Kidney (tissue), 14 donors: ENCODE data around the gene ECE1. TPM values are rescaled to one million over a fixed set of nuclear protein-coding genes. Genes with fewer than 3 reads are reported as not detected.

Source experiments
- DNase-seq, 5 donors: peaks; one replicate each; pipeline ENCODE4 v3.0.0-alpha.2; 2013 to 2020
- FAIRE-seq: peaks from 2 replicates; lab custom pipeline; 2012; peaks lifted over from hg19 to GRCh38; lab: Jason Lieb, UNC
- H3K27ac ChIP-seq, 2 donors: one replicate each; pipeline ENCODE4 v1.7.0; 2013; ENCODE audit warnings: low read depth in 2 of 2, low read length in 2 of 2, inconsistent platforms in 1 of 2
- H3K27me3 ChIP-seq: one replicate; pipeline ENCODE4 v1.7.1; 2013; ENCODE audit warnings: low read length, inconsistent platforms; ENCODE audit not compliant: control insufficient read depth, insufficient read depth
- H3K36me3 ChIP-seq, 3 donors: one replicate each; pipeline versions ENCODE4 v1.7.0 to v1.7.1; 2013; ENCODE audit warnings: low read length in 3 of 3, control low read depth in 1 of 3, inconsistent platforms in 1 of 3; ENCODE audit not compliant: insufficient read depth in 3 of 3, control insufficient read depth in 2 of 3
- H3K4me1 ChIP-seq, 3 donors: one replicate each; pipeline versions ENCODE4 v1.7.0 to v1.7.1; 2013; ENCODE audit warnings: low read length in 3 of 3, inconsistent platforms in 1 of 3, low read depth in 1 of 3; ENCODE audit not compliant: control insufficient read depth in 2 of 3, insufficient read depth in 2 of 3
- H3K4me3 ChIP-seq, 3 donors: one replicate each; pipeline versions ENCODE4 v1.7.0 to v1.8.1; 2013; ENCODE audit warnings: low read length in 3 of 3, control low read depth in 1 of 3, inconsistent platforms in 1 of 3
- H3K9ac ChIP-seq, 3 donors: one replicate each; pipeline versions ENCODE4 v1.7.0 to v1.7.1; 2013; ENCODE audit warnings: low read length in 3 of 3, control low read depth in 1 of 3, inconsistent platforms in 1 of 3
- H3K9me3 ChIP-seq, 3 donors: one replicate each; pipeline versions ENCODE4 v1.7.0 to v1.7.1; 2013; ENCODE audit warnings: low read length in 3 of 3, control low read depth in 1 of 3, inconsistent platforms in 1 of 3; ENCODE audit not compliant: control insufficient read depth in 2 of 3, insufficient read depth in 1 of 3
- intact Hi-C: fragments of 100-400 bp; cut with DNase I; formaldehyde crosslinking; loops from one replicate; pipeline ENCODE4 v1.11.1; 2022
- polyA plus RNA-seq: library from polyadenylated mRNA; stranded (reverse); fragments of 350-450 nt; fragmentation: Illumina TruSeq; extraction: RNeasy Lipid Tissue Mini Kit (QIAGEN cat#74804); gene quantifications from one replicate; pipeline ENCODE4 v1.2.3, GENCODE V29; 2014; ENCODE audit warnings: low read depth, low replicate concordance; ENCODE audit not compliant: insufficient read depth
- total RNA-seq: library from RNA; stranded (reverse); fragmentation: NEBNext Ultra II Directional; extraction: Animal tissue kit (Norgen Biotek cat#: 25700); gene quantifications from one replicate; pipeline ENCODE4 v1.2.1, GENCODE V29; 2021
- TF ChIP-seq, protein P1 (sequence below): IDR thresholded peaks from 3 replicates; pipeline ENCODE4 v1.5.1; 2012; ENCODE audit warnings: mild to moderate bottlenecking, moderate library complexity, borderline replicate concordance; ENCODE audit not compliant: insufficient read depth; ENCODE audit errors: extremely low read depth
- donor health status: control.
- donor health status: control.
- donor health status: control.
- donor health status: control.
- donor health status: control.
- donor health status: DM: yes; HTN: yes; CAD: no.
- donor health status: Normal renal cell carcinoma (clear cell type).

Gene ECE1
- total and polyA plus RNA-seq, 2 donors from 2014 or later = 30.8 to 128 TPM

DNA sequence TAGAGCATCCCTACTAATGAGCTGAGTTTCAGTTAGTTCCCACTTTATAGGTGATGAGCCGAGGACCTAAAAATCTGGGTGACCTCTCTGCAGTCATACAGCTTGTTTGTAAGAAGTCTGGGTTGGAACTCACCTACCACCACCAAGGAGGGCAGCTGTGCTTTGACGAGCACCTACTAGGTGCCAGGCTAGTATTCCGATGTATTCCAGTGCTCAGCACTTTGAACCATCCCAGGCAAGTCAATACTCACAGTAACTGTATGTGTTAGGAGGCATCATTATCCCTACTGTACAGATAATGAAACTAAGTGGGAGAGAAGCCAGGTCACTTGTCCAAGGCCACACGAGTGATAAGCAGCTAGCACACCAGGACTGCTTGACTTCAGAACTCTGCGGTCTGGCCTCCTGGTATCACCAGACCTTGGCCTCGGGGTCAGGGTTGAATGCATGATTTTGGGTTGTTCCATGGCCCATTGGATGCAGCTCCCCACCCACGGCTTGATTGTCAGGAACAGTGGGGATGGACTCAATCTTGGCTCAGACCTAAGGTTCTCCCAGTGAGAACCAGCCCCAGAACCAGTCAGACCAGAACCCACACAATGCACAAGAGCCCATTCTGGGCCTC is 20.7 kb downstream of the ECE1 start:
- no peak for DNase-seq
- TF ChIP-seq, protein P1, sequence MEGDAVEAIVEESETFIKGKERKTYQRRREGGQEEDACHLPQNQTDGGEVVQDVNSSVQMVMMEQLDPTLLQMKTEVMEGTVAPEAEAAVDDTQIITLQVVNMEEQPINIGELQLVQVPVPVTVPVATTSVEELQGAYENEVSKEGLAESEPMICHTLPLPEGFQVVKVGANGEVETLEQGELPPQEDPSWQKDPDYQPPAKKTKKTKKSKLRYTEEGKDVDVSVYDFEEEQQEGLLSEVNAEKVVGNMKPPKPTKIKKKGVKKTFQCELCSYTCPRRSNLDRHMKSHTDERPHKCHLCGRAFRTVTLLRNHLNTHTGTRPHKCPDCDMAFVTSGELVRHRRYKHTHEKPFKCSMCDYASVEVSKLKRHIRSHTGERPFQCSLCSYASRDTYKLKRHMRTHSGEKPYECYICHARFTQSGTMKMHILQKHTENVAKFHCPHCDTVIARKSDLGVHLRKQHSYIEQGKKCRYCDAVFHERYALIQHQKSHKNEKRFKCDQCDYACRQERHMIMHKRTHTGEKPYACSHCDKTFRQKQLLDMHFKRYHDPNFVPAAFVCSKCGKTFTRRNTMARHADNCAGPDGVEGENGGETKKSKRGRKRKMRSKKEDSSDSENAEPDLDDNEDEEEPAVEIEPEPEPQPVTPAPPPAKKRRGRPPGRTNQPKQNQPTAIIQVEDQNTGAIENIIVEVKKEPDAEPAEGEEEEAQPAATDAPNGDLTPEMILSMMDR = no peak
- intact Hi-C loops = no loop called here
- Histone ChIP-seq H3K4me3 (no peak overlapping the region), H3K9me3 (no peaks in the 10 kb centered on the region), H3K4me1 (peaks cover 0 to 25% (median 24%) of the 10 kb centered on the region in 3 donors), H3K36me3 (peaks cover 0 to 13% (median 3%) of the 10 kb centered on the region in 3 donors), H3K9ac (no peak overlapping the region), H3K27ac (no peak overlapping the region), H3K27me3 (no peaks in the 10 kb centered on the region)
- no peak for FAIRE-seq

DNA sequence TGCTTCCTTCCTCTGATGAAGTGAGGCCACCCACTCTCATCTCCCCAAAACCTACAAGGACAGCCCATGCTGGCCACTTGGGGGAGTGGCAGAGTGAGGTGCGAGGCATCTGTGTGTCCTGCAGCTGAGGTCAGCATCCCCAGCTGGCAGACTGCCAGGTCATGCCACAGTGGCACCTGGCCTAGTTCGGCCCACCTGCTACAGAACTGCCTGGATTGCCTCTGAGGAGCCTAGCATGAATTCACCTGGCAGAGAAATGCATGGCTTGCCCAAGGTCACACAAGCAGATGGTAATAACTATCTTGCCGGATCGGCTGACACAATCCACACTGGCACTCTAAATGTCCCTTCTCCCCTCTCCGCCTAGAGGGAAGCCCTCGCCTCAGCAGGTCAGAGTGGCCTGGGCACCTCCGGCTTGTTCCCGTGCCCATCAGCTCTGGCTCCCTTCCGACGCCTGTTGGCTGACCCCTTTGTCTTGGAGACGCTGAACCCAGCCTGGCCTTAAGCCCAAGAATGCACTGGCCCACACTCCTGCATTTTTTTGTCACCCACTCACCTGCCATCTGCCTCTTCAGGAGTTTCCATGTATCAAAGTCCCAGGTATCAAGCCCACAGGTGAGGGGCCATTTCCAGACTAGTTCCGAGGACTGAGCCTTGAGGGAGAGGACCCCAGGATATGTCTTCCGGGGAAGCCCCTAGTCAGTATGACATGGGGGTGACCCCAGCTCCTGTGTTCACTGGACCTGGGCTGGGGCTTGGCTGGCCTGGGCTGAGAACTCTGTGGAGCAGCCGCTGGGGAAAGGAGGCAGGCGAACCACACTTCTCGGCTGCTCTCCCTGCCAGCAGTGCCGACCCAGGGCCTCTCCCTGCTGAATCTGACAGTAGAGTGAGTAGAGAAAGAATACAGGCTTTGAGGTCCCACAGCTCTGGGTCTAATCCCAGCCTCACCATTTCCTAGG is 21.7 kb downstream of the ECE1 start:
- TF ChIP-seq, protein P1 = no peak
- H3K4me3 ChIP-seq = no peak overlapping the region
- no peak for FAIRE-seq
- peak in 1 of 5 donors; percentile 87 for DNase-seq
- H3K9me3 ChIP-seq = no peaks in the 10 kb centered on the region
- intact Hi-C loops = no loop called here
- H3K9ac ChIP-seq = no peak overlapping the region
- H3K27ac ChIP-seq = peak overlapping the region in 1 of 2 donors; percentile 56
- H3K4me1 ChIP-seq = peaks cover 0 to 24% (median 23%) of the 10 kb centered on the region in 3 donors
- peaks cover 0 to 13% (median 3%) of the 10 kb centered on the region in 3 donors for H3K36me3 ChIP-seq
- H3K27me3 ChIP-seq = no peaks in the 10 kb centered on the region

DNA sequence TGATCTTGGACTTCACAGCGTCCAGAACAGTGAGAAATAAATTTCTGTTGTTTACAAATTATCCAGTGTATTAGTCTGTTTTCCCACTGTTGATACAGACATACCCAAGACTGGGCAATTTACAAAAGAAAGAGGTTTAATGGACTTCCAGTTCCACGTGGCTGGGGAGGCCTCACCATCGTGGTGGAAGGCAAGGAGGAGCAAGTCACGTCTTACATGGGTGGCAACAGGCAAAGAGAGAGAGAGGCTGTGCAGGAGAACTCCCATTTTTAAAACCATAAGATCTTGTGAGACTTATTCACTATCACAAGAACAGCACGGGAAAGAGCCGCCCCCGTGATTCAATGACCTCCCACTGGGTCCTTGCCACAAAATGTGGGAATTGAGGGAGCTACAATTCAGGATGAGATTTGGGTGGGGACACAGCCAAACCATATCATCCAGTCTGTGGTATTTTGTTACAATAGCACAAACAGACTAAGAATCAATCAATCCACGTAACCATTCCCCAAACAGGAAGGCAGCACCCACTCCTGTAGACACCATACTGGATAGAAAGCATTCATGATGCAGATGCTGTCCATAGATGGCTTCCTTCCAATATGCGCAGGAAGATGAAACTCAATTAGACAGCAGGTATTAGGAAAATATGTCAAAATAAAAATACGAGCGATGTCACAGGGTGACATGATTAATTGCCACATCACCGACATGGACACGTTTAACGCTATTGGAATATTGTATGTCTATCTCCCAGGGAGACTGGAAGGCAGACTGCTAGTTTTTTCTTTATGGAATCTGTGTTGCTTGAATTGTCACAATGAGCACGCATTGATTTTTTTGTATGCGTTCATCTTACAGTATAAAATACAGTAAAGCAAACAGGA is 22.8 kb downstream of the ECE1 start:
- Histone ChIP-seq H3K36me3 (peaks cover 0 to 13% (median 3%) of the 10 kb centered on the region in 3 donors), H3K4me3 (no peak overlapping the region), H3K9ac (no peak overlapping the region), H3K9me3 (no peaks in the 10 kb centered on the region), H3K27ac (no peak overlapping the region), H3K4me1 (peaks cover 0 to 31% (median 29%) of the 10 kb centered on the region in 3 donors), H3K27me3 (no peaks in the 10 kb centered on the region)
- DNase-seq (no peak), FAIRE-seq (no peak)
- TF ChIP-seq, protein P1 = no peak
- intact Hi-C loops = no loop called here
